ENCODE results near the gene CLIP1.

The CLIP1 gene

GRCh38 chr12:122245553-122245952, 176.9 kb downstream of the CLIP1 start:
- DNase-seq (ENCODE audit: low read depth) = no peak

- no peak for DNase-seq (ENCODE audit: low read depth)
These were observed 177.7 kb downstream of the CLIP1 start for GRCh38 chr12:122244565-122245371.

GRCh38 chr12:122243965-122244364, 178.5 kb downstream of the CLIP1 start:
- no peak for DNase-seq (ENCODE audit: low read depth)

GRCh38 chr12:122238861-122239260, 183.6 kb downstream of the CLIP1 start:
- DNase-seq (ENCODE audit: low read depth) = no peak

- DNase-seq (ENCODE audit: low read depth) = no peak
These were observed 186.7 kb downstream of the CLIP1 start for GRCh38 chr12:122235741-122236140.

- DNase-seq (ENCODE audit: low read depth) = no peak
These were observed 189.8 kb downstream of the CLIP1 start for GRCh38 chr12:122232691-122233090.

- DNase-seq (ENCODE audit: low read depth) = no peak
These were observed 191.7 kb downstream of the CLIP1 start for GRCh38 chr12:122230798-122231197.

GRCh38 chr12:122228092-122228491, 194.4 kb downstream of the CLIP1 start:
- DNase-seq (ENCODE audit: low read depth) = no peak

- DNase-seq (ENCODE audit: low read depth) = no peak
These were observed 195.1 kb downstream of the CLIP1 start for GRCh38 chr12:122227341-122227740.

- DNase-seq (ENCODE audit: low read depth) = no peak
These were observed 195.9 kb downstream of the CLIP1 start for GRCh38 chr12:122226366-122227125.

GRCh38 chr12:122225683-122226365, 196.6 kb downstream of the CLIP1 start, which contains the start of gene DIABLO:
Gene DIABLO (minus strand): TSS chr12:122226052. CDS start chr12:122226014, 38 bp downstream.
- peak; percentile 93 for DNase-seq (ENCODE audit: low read depth)

Data from GM04503 (cell line).